Measurements from ENCODE around the gene CDCA5.
A peak's percentile ranks its signal among the peaks of the same experiment; 100 is the strongest.
"Not testable (repeated sequence)": the region's sequence is repeated elsewhere in the genome, so short reads cannot be mapped to it uniquely, and the experiment has no call there.

CDCA5 gene

GRCh38 chr11:65119670-65119995, 35.8 kb upstream of the CDCA5 start:
- TF ChIP-seq, protein P1, sequence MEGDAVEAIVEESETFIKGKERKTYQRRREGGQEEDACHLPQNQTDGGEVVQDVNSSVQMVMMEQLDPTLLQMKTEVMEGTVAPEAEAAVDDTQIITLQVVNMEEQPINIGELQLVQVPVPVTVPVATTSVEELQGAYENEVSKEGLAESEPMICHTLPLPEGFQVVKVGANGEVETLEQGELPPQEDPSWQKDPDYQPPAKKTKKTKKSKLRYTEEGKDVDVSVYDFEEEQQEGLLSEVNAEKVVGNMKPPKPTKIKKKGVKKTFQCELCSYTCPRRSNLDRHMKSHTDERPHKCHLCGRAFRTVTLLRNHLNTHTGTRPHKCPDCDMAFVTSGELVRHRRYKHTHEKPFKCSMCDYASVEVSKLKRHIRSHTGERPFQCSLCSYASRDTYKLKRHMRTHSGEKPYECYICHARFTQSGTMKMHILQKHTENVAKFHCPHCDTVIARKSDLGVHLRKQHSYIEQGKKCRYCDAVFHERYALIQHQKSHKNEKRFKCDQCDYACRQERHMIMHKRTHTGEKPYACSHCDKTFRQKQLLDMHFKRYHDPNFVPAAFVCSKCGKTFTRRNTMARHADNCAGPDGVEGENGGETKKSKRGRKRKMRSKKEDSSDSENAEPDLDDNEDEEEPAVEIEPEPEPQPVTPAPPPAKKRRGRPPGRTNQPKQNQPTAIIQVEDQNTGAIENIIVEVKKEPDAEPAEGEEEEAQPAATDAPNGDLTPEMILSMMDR (IDR thresholded peaks at IDR 0.05; ENCODE audit: low read depth, low read length) = no peak
- no peak for DNase-seq
- Histone ChIP-seq H3K27ac (no peak overlapping the region), H3K36me3 (peaks cover 70% of the 10 kb centered on the region), H3K9me3 (ENCODE audit: severe bottlenecking) (no peaks in the 10 kb centered on the region), H3K4me3 (ENCODE audit: low read depth, low read length) (no peak overlapping the region), H3K27me3 (ENCODE audit: insufficient read depth, low read depth, severe bottlenecking) (no peaks in the 10 kb centered on the region)

- not testable (repeated sequence) for H3K9me3 ChIP-seq (ENCODE audit: severe bottlenecking)
Measured at GRCh38 chr11:65118891-65119669, 35.2 kb upstream of the CDCA5 start.

DNA sequence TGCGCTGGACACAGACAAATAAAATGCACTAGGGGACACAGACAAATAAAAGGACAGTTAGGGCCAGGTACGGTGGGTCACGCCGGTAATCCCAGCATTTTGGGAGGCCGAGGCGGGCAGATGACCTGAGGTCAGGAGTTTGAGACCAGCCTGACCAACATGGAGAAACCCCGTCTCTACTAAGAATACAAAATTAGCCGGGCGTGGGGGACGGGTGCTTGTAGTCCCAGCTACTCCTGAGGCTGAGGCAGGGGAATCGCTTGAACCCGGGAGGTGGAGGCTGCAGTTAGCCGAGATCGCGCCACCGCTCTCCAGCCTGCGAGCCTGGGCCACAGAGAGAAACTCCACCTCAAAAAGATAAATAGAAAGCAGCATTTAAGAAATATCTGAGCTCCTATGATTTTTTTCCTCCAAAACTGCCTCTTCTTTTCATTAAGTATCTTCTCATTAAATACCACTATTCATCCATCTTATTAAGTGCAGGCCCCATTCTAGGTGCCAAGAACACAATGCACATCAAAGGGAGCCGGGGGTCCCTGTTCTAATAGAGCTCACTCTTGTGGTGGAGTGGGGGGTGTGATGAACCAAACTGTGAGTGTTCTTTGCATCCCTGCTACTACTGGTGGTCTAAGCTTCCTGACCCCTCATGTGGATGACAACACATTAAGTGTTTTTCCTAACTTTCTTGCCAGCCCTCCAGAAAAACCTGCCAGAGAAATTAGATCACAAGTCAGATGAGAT, 34.4 kb upstream of the CDCA5 start:
- Histone ChIP-seq H3K27me3 (ENCODE audit: insufficient read depth, low read depth, severe bottlenecking) (no peaks in the 10 kb centered on the region), H3K27ac (no peak overlapping the region), H3K9me3 (ENCODE audit: severe bottlenecking) (no peaks in the 10 kb centered on the region), H3K36me3 (peaks cover 57% of the 10 kb centered on the region), H3K4me3 (ENCODE audit: low read depth, low read length) (no peak overlapping the region)
- TF ChIP-seq, protein P1 (IDR thresholded peaks at IDR 0.05; ENCODE audit: low read depth, low read length) = no peak
- DNase-seq = no peak

More at GRCh38 chr11:65118891-65119669, 35.2 kb upstream of the CDCA5 start:
- not testable (repeated sequence) for H3K27me3 ChIP-seq (ENCODE audit: insufficient read depth, low read depth, severe bottlenecking); DNase-seq; H3K4me3 ChIP-seq (ENCODE audit: low read depth, low read length); H3K27ac ChIP-seq
- H3K36me3 ChIP-seq = peaks cover 65% of the 10 kb centered on the region

DNA sequence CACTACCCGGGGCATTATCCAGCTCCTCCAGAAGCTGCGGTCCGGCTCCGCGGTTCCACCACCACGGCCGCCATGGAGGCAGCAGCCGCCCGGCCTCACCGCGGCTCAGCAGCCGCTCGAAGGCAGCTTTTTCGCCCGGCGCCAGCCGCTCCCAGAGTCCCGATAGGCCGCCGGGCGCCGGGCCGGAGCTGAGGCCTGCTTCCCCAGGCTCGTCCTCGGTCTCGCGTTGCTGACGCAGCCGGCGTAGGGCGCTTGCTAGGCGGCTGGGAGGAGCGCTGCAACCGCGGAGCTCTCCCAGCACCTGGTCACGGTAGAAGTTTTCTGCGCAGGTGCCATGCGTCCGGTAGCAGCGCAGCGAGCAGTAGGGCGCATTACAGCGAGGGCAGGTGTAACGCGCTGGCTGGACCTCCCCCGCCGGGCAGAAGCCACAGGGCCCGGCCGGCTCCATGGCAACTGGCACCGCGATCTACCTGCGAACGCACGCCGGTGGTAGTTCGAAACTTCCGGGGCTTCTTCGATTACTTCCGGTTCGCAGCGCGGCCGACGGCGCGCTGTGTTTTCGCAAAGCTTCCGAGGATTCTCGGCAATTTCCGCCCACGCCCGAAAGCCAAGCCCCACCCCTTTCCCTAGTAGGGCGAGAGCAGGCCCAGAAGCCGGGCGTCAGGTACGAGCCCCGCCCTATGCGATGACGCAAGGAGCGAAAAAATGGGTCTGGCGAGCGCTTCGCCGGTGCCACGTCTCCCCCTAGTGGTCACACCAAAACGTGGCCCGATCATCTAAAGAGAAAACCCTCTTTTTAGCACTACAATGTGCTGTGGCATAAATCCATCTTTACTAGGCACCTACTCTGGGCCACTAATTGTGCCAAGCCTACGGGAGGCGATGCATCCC, 33.6 kb upstream of the CDCA5 start, which contains the start of gene ZNHIT2:
ZNHIT2 (minus strand) TSS at position 496 of the 891 bp plus-strand sequence; CDS start at position 448, 48 bp downstream.
- Histone ChIP-seq H3K9me3 (ENCODE audit: severe bottlenecking) (no peaks in the 10 kb centered on the region), H3K27ac (peak within 1 kb of the TSS; percentile 84), H3K36me3 (peaks cover 52% of the 10 kb centered on the region), H3K4me3 (ENCODE audit: low read depth, low read length) (peak within 1 kb of the TSS; percentile 95), H3K27me3 (ENCODE audit: insufficient read depth, low read depth, severe bottlenecking) (no peaks in the 10 kb centered on the region)
- TF ChIP-seq, protein P1 (IDR thresholded peaks at IDR 0.05; ENCODE audit: low read depth, low read length) = peak; percentile 87
- DNase-seq = peak; percentile 99

DNA sequence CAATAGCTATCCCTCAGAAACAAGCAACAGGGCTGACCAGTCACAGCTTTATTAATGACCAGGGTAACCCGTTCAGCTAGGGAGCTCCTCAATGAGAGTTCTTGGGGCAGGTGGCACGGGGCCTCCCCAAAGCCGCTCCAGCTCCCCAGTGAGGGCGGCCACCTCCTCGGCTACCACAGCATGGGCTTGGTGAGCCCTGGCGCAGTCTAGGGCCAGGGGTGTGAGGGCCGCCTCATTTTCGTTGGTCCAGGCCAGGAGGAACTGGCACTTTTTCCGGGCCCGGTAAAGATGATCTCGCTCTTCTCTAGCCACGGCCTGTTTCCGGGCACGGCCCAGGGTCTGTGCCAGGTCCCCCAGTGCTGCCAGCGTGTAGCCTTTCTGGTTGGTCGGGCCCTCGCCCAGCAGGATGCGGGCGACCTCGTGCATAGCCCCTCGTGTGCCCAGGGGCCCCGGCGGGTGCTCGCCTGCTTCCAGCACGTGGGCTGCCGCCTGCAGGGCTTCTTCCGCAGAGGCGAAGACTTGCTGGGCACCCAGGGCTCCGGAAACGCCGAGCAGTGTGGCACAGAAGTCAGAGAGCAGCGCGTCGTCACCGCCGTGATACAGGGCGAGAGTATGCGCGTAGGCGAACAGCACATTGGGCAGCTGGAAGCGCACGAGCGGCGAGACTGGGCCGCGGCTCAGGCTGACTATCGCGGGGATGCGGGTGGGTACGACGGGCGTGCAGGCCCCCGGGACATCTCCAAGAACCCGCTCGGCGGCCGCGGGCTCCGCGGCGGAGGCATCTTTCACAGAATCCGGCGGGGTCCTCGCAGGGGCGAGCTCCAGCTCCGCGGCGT, 32.7 kb upstream of the CDCA5 start:
- H3K4me3 ChIP-seq (ENCODE audit: low read depth, low read length) = peak overlapping the region; percentile 95
- TF ChIP-seq, protein P1 (IDR thresholded peaks at IDR 0.05; ENCODE audit: low read depth, low read length) = no peak
- H3K36me3 ChIP-seq = peaks cover 51% of the 10 kb centered on the region

More for the DNA sequence above, 32.7 kb upstream of the CDCA5 start:
- Histone ChIP-seq H3K27me3 (ENCODE audit: insufficient read depth, low read depth, severe bottlenecking) (no peaks in the 10 kb centered on the region), H3K9me3 (ENCODE audit: severe bottlenecking) (no peaks in the 10 kb centered on the region), H3K27ac (peak overlapping the region; percentile 84)
- DNase-seq = no peak

Measured in WERI-Rb-1 (cell line).